ENCODE results near the gene EDDM3A.

GRCh38 chr14:20722016-20722415, 23.7 kb upstream of the EDDM3A start:
- TF ChIP-seq CTCF (conservative IDR thresholded peaks at IDR 0.05; ENCODE audit: low read depth in 2 of 2) (no peak), STAT1 (IDR thresholded peaks at IDR 0.05; ENCODE audit: unreplicated experiment) (no peak), EZH2 (IDR thresholded peaks at IDR 0.05; ENCODE audit: low read depth, unreplicated experiment) (no peak), CREB1 (CRISPR knock-in tag; IDR thresholded peaks at IDR 0.05; ENCODE audit: low read depth) (no peak), POLR2AphosphoS5 (IDR thresholded peaks at IDR 0.05; ENCODE audit: low read depth) (no peak), ZNF331 (CRISPR knock-in tag; IDR thresholded peaks at IDR 0.05; ENCODE audit: low read depth) (no peak), EZH2phosphoT487 (IDR thresholded peaks at IDR 0.05; ENCODE audit: unreplicated experiment) (no peak), NANOG (IDR thresholded peaks at IDR 0.05; ENCODE audit: borderline replicate concordance) (no peak), JUNB (IDR thresholded peaks at IDR 0.05; ENCODE audit: unreplicated experiment) (no peak)
- TF ChIP-seq, protein P1, sequence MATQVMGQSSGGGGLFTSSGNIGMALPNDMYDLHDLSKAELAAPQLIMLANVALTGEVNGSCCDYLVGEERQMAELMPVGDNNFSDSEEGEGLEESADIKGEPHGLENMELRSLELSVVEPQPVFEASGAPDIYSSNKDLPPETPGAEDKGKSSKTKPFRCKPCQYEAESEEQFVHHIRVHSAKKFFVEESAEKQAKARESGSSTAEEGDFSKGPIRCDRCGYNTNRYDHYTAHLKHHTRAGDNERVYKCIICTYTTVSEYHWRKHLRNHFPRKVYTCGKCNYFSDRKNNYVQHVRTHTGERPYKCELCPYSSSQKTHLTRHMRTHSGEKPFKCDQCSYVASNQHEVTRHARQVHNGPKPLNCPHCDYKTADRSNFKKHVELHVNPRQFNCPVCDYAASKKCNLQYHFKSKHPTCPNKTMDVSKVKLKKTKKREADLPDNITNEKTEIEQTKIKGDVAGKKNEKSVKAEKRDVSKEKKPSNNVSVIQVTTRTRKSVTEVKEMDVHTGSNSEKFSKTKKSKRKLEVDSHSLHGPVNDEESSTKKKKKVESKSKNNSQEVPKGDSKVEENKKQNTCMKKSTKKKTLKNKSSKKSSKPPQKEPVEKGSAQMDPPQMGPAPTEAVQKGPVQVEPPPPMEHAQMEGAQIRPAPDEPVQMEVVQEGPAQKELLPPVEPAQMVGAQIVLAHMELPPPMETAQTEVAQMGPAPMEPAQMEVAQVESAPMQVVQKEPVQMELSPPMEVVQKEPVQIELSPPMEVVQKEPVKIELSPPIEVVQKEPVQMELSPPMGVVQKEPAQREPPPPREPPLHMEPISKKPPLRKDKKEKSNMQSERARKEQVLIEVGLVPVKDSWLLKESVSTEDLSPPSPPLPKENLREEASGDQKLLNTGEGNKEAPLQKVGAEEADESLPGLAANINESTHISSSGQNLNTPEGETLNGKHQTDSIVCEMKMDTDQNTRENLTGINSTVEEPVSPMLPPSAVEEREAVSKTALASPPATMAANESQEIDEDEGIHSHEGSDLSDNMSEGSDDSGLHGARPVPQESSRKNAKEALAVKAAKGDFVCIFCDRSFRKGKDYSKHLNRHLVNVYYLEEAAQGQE (IDR thresholded peaks at IDR 0.05; ENCODE audit: unreplicated experiment) = no peak
- TF ChIP-seq, protein P2, sequence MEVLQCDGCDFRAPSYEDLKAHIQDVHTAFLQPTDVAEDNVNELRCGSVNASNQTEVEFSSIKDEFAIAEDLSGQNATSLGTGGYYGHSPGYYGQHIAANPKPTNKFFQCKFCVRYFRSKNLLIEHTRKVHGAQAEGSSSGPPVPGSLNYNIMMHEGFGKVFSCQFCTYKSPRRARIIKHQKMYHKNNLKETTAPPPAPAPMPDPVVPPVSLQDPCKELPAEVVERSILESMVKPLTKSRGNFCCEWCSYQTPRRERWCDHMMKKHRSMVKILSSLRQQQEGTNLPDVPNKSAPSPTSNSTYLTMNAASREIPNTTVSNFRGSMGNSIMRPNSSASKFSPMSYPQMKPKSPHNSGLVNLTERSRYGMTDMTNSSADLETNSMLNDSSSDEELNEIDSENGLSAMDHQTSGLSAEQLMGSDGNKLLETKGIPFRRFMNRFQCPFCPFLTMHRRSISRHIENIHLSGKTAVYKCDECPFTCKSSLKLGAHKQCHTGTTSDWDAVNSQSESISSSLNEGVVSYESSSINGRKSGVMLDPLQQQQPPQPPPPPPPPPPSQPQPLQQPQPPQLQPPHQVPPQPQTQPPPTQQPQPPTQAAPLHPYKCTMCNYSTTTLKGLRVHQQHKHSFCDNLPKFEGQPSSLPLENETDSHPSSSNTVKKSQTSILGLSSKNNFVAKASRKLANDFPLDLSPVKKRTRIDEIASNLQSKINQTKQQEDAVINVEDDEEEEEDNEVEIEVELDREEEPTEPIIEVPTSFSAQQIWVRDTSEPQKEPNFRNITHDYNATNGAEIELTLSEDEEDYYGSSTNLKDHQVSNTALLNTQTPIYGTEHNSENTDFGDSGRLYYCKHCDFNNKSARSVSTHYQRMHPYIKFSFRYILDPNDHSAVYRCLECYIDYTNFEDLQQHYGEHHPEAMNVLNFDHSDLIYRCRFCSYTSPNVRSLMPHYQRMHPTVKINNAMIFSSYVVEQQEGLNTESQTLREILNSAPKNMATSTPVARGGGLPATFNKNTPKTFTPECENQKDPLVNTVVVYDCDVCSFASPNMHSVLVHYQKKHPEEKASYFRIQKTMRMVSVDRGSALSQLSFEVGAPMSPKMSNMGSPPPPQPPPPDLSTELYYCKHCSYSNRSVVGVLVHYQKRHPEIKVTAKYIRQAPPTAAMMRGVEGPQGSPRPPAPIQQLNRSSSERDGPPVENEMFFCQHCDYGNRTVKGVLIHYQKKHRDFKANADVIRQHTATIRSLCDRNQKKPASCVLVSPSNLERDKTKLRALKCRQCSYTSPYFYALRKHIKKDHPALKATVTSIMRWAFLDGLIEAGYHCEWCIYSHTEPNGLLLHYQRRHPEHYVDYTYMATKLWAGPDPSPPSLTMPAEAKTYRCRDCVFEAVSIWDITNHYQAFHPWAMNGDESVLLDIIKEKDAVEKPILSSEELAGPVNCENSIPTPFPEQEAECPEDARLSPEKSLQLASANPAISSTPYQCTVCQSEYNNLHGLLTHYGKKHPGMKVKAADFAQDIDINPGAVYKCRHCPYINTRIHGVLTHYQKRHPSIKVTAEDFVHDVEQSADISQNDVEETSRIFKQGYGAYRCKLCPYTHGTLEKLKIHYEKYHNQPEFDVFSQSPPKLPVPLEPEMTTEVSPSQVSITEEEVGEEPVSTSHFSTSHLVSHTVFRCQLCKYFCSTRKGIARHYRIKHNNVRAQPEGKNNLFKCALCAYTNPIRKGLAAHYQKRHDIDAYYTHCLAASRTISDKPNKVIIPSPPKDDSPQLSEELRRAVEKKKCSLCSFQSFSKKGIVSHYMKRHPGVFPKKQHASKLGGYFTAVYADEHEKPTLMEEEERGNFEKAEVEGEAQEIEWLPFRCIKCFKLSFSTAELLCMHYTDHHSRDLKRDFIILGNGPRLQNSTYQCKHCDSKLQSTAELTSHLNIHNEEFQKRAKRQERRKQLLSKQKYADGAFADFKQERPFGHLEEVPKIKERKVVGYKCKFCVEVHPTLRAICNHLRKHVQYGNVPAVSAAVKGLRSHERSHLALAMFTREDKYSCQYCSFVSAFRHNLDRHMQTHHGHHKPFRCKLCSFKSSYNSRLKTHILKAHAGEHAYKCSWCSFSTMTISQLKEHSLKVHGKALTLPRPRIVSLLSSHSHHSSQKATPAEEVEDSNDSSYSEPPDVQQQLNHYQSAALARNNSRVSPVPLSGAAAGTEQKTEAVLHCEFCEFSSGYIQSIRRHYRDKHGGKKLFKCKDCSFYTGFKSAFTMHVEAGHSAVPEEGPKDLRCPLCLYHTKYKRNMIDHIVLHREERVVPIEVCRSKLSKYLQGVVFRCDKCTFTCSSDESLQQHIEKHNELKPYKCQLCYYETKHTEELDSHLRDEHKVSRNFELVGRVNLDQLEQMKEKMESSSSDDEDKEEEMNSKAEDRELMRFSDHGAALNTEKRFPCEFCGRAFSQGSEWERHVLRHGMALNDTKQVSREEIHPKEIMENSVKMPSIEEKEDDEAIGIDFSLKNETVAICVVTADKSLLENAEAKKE (CRISPR knock-in tag; IDR thresholded peaks at IDR 0.05) = no peak
